ENCODE measurements around the gene FBXL7.

GRCh38 chr5:15852217-15852616, 352.2 kb downstream of the FBXL7 start:
- TF ChIP-seq CTCF (IDR thresholded peaks at IDR 0.05; ENCODE audit: low read depth, low read length) = no peak
- no peak for TF ChIP-seq EZH2phosphoT487 (IDR thresholded peaks at IDR 0.05; ENCODE audit: low read depth)

Measured in OCI-LY3 (cell line).